Stimulated activated naive CD8-positive, alpha-beta T cell treated with anti-CD3 and anti-CD28 coated beads, Interleukin-15, Interleukin-2, amounts not matched to agents 100 U/mL and 50 U/mL, for 24 hours (primary cell): ENCODE results near the gene ORM1.

Source experiments
- ATAC-seq: fragments of 150-1000 bp; cut with Tn5 transposase; one replicate; pipeline ENCODE4 v1.10.0; 2021
- DNase-seq: peaks from one replicate; pipeline ENCODE4 v3.0.0; 2021

ORM1 gene

GRCh38 chr9:114364134-114365041 lies 41.5 kb downstream of the ORM1 start:
- DNase-seq (no peak), ATAC-seq (peak; percentile 45)

- DNase-seq = no peak
- no peak for ATAC-seq
Observed at GRCh38 chr9:114365194-114365593, 42.3 kb downstream of the ORM1 start.

- DNase-seq (no peak), ATAC-seq (peak; percentile 62)
Observed at GRCh38 chr9:114366334-114367128, 43.6 kb downstream of the ORM1 start.

GRCh38 chr9:114367366-114367765 lies 44.5 kb downstream of the ORM1 start:
- ATAC-seq (no peak), DNase-seq (no peak)

- DNase-seq (no peak), ATAC-seq (no peak)
Observed at GRCh38 chr9:114367772-114368569, 45.1 kb downstream of the ORM1 start.

GRCh38 chr9:114369216-114370130 lies 46.6 kb downstream of the ORM1 start:
- DNase-seq (no peak), ATAC-seq (no peak)

- ATAC-seq = no peak
Observed at GRCh38 chr9:114370251-114370967, 47.5 kb downstream of the ORM1 start.

GRCh38 chr9:114370968-114371320 lies 48.0 kb downstream of the ORM1 start:
- ATAC-seq (no peak), DNase-seq (no peak)

More at GRCh38 chr9:114370251-114370967, 47.5 kb downstream of the ORM1 start:
- no peak for DNase-seq

- ATAC-seq (no peak), DNase-seq (no peak)
Observed at GRCh38 chr9:114371343-114371944, 48.5 kb downstream of the ORM1 start.

- peak; percentile 57 for DNase-seq
- ATAC-seq = peak; percentile 49
Observed at GRCh38 chr9:114371973-114372917, 49.3 kb downstream of the ORM1 start.

- DNase-seq (peak; percentile 86), ATAC-seq (peak; percentile 91)
Observed at GRCh38 chr9:114372921-114373448, 50.1 kb downstream of the ORM1 start.

GRCh38 chr9:114373960-114374730 lies 51.2 kb downstream of the ORM1 start:
- DNase-seq (no peak), ATAC-seq (no peak)

GRCh38 chr9:114374936-114375335 lies 52.0 kb downstream of the ORM1 start:
- no peak for ATAC-seq
- DNase-seq = no peak

- no peak for DNase-seq
- ATAC-seq = no peak
Observed at GRCh38 chr9:114375386-114376175, 52.7 kb downstream of the ORM1 start.
